GM19455 (cell line): ENCODE measurements around the gene PAX7.

Source experiments
- ATAC-seq: cut with Tn5 transposase; IDR thresholded peaks from one replicate; pipeline ENCODE4 v1.9.1; 2021; ENCODE audit not compliant: unreplicated experiment

PAX7 gene

GRCh38 chr1:18640228-18641004, 9.8 kb downstream of the PAX7 start:
- ATAC-seq, result no peak

- no peak for ATAC-seq
These were observed 10.6 kb downstream of the PAX7 start for GRCh38 chr1:18641005-18641941.

GRCh38 chr1:18642278-18643095, 11.8 kb downstream of the PAX7 start:
- no peak for ATAC-seq

GRCh38 chr1:18643154-18644012, 12.7 kb downstream of the PAX7 start:
- no peak for ATAC-seq

- ATAC-seq, result no peak
These were observed 13.4 kb downstream of the PAX7 start for GRCh38 chr1:18644013-18644399.

GRCh38 chr1:18644446-18644845, 13.8 kb downstream of the PAX7 start:
- ATAC-seq, result no peak

GRCh38 chr1:18644973-18645746, 14.5 kb downstream of the PAX7 start:
- ATAC-seq, result no peak

GRCh38 chr1:18645747-18646090, 15.1 kb downstream of the PAX7 start:
- ATAC-seq, result no peak

GRCh38 chr1:18646091-18646785, 15.6 kb downstream of the PAX7 start:
- ATAC-seq, result no peak

GRCh38 chr1:18646786-18647410, 16.3 kb downstream of the PAX7 start:
- ATAC-seq, result no peak

- ATAC-seq, result no peak
These were observed 17.1 kb downstream of the PAX7 start for GRCh38 chr1:18647681-18648214.

GRCh38 chr1:18649693-18650370, 19.2 kb downstream of the PAX7 start:
- ATAC-seq, result no peak

- ATAC-seq, result no peak
These were observed 21.1 kb downstream of the PAX7 start for GRCh38 chr1:18651713-18652112.

- ATAC-seq, result no peak
These were observed 22.1 kb downstream of the PAX7 start for GRCh38 chr1:18652791-18653190.

- no peak for ATAC-seq
These were observed 22.7 kb downstream of the PAX7 start for GRCh38 chr1:18653367-18653766.

GRCh38 chr1:18653916-18654315, 23.3 kb downstream of the PAX7 start:
- ATAC-seq, result no peak

GRCh38 chr1:18654599-18654998, 24.0 kb downstream of the PAX7 start:
- ATAC-seq, result no peak
